ENCODE data around the gene CHP1. TPM values are rescaled to one million over a fixed set of nuclear protein-coding genes. Genes with fewer than 3 reads are reported as not detected.
A peak's percentile ranks its signal among the peaks of the same experiment; 100 is the strongest.

Gene CHP1
- total RNA-seq, 1 experiment from 2014 or later = 107 TPM

DNA sequence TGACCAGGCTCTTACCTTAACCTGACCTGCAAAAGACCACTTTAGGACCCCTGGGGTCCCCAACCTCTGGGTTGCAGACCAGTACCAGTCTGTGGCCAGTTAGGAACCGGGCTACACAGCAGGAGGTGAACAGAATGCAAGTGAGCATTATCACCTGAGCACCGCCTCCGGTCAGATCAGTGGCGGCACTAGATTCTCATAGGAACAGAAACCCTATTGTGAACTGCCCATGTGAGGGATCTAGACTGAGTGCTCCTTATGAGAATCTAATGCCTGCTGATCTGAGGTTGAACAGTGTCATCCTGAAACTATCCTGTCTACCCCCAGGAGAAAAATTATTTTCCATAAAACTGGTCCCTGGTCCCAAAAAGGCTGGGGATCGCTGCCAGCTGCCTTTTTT lies 20.3 kb downstream of the CHP1 start:
- ChIA-PET CTCF (no interaction called here), POLR2A (ENCODE audit: unreplicated experiment) (no interaction called here)
- BruUV-seq (replicated peaks) = no TSS peak
- H3K4me1 ChIP-seq (ENCODE audit: insufficient read depth, low read length) = peaks cover 19% of the 10 kb centered on the region
- H3K4me3 ChIP-seq (ENCODE audit: low read length) = no peak overlapping the region
- TF ChIP-seq EZH2phosphoT487 (IDR thresholded peaks at IDR 0.05; ENCODE audit: borderline replicate concordance, low read length) (no peak), CTCF (conservative IDR thresholded peaks at IDR 0.05; ENCODE audit: low read depth, low read length) (no peak), EZH2 (IDR thresholded peaks at IDR 0.05; ENCODE audit: low read length, unreplicated experiment) (no peak)
- no peak for ATAC-seq
- H4K20me1 ChIP-seq (ENCODE audit: low read length) = no peaks in the 10 kb centered on the region
- no peak overlapping the region for H3K9ac ChIP-seq (ENCODE audit: low read length)
- no peaks in the 10 kb centered on the region for H3K27me3 ChIP-seq (ENCODE audit: low read length)
- no peaks in the 10 kb centered on the region for H3F3A ChIP-seq (ENCODE audit: low read length, unreplicated experiment)
- no peak overlapping the region for H3K4me2 ChIP-seq (ENCODE audit: low read length)
- no peak overlapping the region for H2AFZ ChIP-seq (ENCODE audit: low read length)
- no peaks in the 10 kb centered on the region for H3K79me2 ChIP-seq (ENCODE audit: low read length)
- no peaks in the 10 kb centered on the region; the same call in 1 of the 2 replicates for H3K36me3 ChIP-seq (ENCODE audit: low read depth, low read length)
- intact Hi-C loops (cut with micrococcal nuclease) = no loop called here
- DNase-seq = no peak
- H3K9me2 ChIP-seq (replicated peaks; ENCODE audit: low read length) = no peaks in the 10 kb centered on the region
- no peak overlapping the region for H3K27ac ChIP-seq (ENCODE audit: low read length)
- no peaks in the 10 kb centered on the region for H3K9me3 ChIP-seq (ENCODE audit: low read length)

DNA sequence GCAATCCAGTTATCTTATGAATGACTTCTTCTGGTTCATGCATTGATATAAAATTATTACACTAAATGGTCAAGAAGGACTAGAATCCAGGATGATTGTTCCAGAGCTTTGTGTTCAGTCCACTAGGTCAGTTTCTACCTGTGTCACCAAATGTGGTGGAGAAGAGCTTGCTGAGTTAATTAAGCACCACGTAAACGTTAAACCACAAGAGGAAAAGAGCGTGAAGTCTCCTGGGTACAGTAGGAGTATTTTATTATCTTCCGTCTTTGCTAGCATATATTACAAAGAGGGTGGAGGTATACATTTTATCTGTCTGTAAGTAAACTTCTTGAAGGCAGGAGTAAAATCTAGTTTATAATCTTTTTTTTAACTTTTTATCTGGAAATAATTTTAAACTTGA lies 23.5 kb downstream of the CHP1 start:
- Histone ChIP-seq H3K9me2 (replicated peaks; ENCODE audit: low read length) (no peaks in the 10 kb centered on the region), H2AFZ (ENCODE audit: low read length) (no peak overlapping the region), H3K4me1 (ENCODE audit: insufficient read depth, low read length) (peaks cover 38% of the 10 kb centered on the region), H3K4me2 (ENCODE audit: low read length) (no peak overlapping the region), H3K9ac (ENCODE audit: low read length) (no peak overlapping the region), H3K36me3 (ENCODE audit: low read depth, low read length) (peaks cover 4% of the 10 kb centered on the region; the same call in 1 of the 2 replicates), H3K27me3 (ENCODE audit: low read length) (no peaks in the 10 kb centered on the region), H3K27ac (ENCODE audit: low read length) (no peak overlapping the region), H4K20me1 (ENCODE audit: low read length) (no peaks in the 10 kb centered on the region), H3K79me2 (ENCODE audit: low read length) (no peaks in the 10 kb centered on the region), H3K9me3 (ENCODE audit: low read length) (no peaks in the 10 kb centered on the region), H3K4me3 (ENCODE audit: low read length) (no peak overlapping the region), H3F3A (ENCODE audit: low read length, unreplicated experiment) (no peaks in the 10 kb centered on the region)
- DNase-seq = no peak
- TF ChIP-seq EZH2 (IDR thresholded peaks at IDR 0.05; ENCODE audit: low read length, unreplicated experiment) (no peak), CTCF (conservative IDR thresholded peaks at IDR 0.05; ENCODE audit: low read depth, low read length) (no peak), EZH2phosphoT487 (IDR thresholded peaks at IDR 0.05; ENCODE audit: borderline replicate concordance, low read length) (no peak)
- CTCF ChIA-PET = no interaction called here
- intact Hi-C loops (cut with micrococcal nuclease) = no loop called here
- POLR2A ChIA-PET (ENCODE audit: unreplicated experiment) = no interaction called here
- ATAC-seq = no peak
- no TSS peak for BruUV-seq (replicated peaks)

DNA sequence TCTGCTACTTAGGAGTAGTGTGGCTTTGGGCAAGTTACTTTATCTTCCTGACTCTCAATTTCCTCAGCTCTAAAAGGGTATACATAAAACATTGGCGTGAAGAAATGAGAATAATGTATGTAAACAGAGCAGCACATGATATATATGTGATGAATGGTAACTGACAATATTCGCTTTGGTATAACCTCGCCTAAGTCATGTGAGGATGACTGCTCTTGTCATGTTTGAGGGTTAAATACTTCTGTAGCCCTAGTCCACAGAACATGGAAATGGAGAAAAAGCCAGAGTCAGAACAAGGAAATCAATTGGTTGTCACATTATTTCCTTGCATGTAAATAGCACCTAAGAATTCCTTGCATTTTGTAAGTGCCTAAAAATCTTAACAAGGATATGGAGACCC lies 25.0 kb downstream of the CHP1 start:
- Histone ChIP-seq H3K27ac (ENCODE audit: low read length) (no peak overlapping the region), H3K27me3 (ENCODE audit: low read length) (no peaks in the 10 kb centered on the region), H3K9me2 (replicated peaks; ENCODE audit: low read length) (no peaks in the 10 kb centered on the region), H3K4me2 (ENCODE audit: low read length) (peak overlapping the region; percentile 19; the same call in 1 of the 2 replicates), H2AFZ (ENCODE audit: low read length) (no peak overlapping the region), H3K9ac (ENCODE audit: low read length) (no peak overlapping the region), H3K36me3 (ENCODE audit: low read depth, low read length) (peaks cover 4% of the 10 kb centered on the region; the same call in 1 of the 2 replicates), H3F3A (ENCODE audit: low read length, unreplicated experiment) (no peaks in the 10 kb centered on the region), H3K79me2 (ENCODE audit: low read length) (no peaks in the 10 kb centered on the region), H3K4me1 (ENCODE audit: insufficient read depth, low read length) (peaks cover 37% of the 10 kb centered on the region), H3K4me3 (ENCODE audit: low read length) (no peak overlapping the region), H3K9me3 (ENCODE audit: low read length) (no peaks in the 10 kb centered on the region), H4K20me1 (ENCODE audit: low read length) (no peaks in the 10 kb centered on the region)
- DNase-seq = no peak
- ATAC-seq = no peak
- intact Hi-C loops (cut with micrococcal nuclease) = no loop called here
- no TSS peak for BruUV-seq (replicated peaks)
- POLR2A ChIA-PET (ENCODE audit: unreplicated experiment) = no interaction called here
- no peak for TF ChIP-seq EZH2 (IDR thresholded peaks at IDR 0.05; ENCODE audit: low read length, unreplicated experiment)
- CTCF ChIA-PET = no interaction called here
